Measurements from ENCODE around the gene NME7.

DNA sequence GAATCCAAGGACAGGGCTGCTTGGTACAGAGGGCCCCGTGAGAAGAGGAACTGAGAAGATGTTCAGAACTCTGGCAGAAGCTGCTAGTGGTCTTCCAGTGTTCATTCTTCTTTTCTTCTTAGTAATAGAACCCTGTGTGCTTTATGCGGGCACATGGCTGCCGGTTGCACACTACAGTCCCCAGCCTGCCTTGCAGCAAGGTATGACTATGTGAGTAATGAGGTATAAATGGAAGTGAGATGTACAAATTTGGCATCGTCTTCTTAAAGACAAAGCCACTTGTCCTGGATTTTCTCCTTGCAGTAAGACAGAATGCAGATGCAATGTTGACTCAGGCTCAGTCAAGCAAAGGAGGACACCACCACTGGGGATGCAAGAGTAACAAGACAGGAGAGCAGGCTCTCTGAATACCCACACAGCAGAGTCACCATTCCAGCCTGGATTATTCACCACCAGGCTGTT is 276.1 kb downstream of the NME7 start:
- TF ChIP-seq CTCF (IDR thresholded peaks at IDR 0.05; ENCODE audit: low read length) (no peak), EZH2 (IDR thresholded peaks at IDR 0.05; ENCODE audit: borderline replicate concordance, low read length) (no peak)

Measured in OCI-LY1 (cell line).